Uterus (tissue), 2 donors: ENCODE results near the gene SNCG.

Experiments used
- POLR2A ChIP-seq, 2 donors: fragments of 450-650 bp; IDR thresholded peaks; one replicate each; pipeline ENCODE4 v1.6.1; 2016; ENCODE audit warnings: antibody characterized with exemption in 2 of 2, mild to moderate bottlenecking in 1 of 2, moderate library complexity in 1 of 2
- TF ChIP-seq, protein P1 (sequence below), 4 experiments: fragments of 200-600 bp in 2 of 4; fragments of 450-650 bp in 2 of 4; sonication (generic) in 2 of 4; IDR thresholded peaks; one replicate each; pipeline ENCODE4 v1.5.1; 2016 to 2019; ENCODE audit warnings: antibody characterized with exemption in 4 of 4, mild to moderate bottlenecking in 2 of 4, moderate library complexity in 1 of 4

DNA sequence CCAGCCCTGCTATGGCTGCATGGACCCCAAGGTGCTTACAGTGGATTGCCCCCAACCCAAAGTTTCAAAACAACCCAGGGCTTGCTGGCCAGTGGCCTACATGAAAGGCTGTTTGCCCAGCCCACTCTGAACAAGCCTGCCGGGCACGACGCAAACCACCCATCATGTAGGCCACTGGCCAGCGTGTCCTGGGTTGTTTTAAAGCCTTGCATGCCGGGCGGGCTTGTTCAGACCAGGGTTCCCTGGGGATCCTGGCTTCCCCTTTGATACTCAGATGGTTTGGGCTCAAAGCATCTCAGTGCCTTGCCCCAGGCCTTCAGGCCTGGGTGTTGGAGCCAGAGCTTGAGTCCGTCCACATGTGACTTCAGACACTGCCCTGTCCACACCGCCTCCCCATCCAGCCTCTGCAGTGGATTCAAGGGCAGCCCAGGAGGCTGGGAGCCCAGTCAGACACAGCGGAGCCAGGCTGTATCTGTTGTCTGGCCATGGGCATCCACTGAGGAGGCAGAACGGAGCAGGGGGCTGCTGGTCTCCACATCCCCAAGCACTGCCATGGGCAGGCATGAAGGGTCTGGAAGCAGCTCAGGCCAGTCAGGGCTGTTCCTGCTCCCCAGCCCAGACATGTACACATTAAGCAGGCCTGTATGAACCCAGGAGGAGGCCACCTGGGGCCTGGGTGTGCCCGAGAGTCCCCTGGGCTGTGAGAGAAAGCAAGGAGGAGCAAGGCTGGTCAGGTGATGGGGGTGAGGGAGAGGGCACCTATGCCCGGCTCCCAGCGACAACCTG is 5.9 kb downstream of the SNCG start:
- TF ChIP-seq, protein P1, sequence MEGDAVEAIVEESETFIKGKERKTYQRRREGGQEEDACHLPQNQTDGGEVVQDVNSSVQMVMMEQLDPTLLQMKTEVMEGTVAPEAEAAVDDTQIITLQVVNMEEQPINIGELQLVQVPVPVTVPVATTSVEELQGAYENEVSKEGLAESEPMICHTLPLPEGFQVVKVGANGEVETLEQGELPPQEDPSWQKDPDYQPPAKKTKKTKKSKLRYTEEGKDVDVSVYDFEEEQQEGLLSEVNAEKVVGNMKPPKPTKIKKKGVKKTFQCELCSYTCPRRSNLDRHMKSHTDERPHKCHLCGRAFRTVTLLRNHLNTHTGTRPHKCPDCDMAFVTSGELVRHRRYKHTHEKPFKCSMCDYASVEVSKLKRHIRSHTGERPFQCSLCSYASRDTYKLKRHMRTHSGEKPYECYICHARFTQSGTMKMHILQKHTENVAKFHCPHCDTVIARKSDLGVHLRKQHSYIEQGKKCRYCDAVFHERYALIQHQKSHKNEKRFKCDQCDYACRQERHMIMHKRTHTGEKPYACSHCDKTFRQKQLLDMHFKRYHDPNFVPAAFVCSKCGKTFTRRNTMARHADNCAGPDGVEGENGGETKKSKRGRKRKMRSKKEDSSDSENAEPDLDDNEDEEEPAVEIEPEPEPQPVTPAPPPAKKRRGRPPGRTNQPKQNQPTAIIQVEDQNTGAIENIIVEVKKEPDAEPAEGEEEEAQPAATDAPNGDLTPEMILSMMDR (IDR thresholded peaks at IDR 0.05), result no peak
- TF ChIP-seq POLR2A (IDR thresholded peaks at IDR 0.05), result no peak
